Epithelial cell of esophagus (primary cell): ENCODE data around the gene CSMD2.

ENCODE experiments used
- DNase-seq: peaks from one replicate; pipeline ENCODE4 v3.0.0; 2010; ENCODE audit warnings: low read depth
- H3K4me3 ChIP-seq: 2 replicates; pipeline ENCODE4 v1.5.1; 2011; ENCODE audit warnings: mild to moderate bottlenecking, low read length, control low read depth
- TF ChIP-seq, protein P1 (sequence below): IDR thresholded peaks from 2 replicates; pipeline ENCODE4 v1.5.1; 2011; ENCODE audit warnings: low read depth, mild to moderate bottlenecking, low read length, control low read depth, inconsistent platforms; ENCODE audit not compliant: insufficient read depth; ENCODE audit errors: missing control alignments

Gene CSMD2

DNA sequence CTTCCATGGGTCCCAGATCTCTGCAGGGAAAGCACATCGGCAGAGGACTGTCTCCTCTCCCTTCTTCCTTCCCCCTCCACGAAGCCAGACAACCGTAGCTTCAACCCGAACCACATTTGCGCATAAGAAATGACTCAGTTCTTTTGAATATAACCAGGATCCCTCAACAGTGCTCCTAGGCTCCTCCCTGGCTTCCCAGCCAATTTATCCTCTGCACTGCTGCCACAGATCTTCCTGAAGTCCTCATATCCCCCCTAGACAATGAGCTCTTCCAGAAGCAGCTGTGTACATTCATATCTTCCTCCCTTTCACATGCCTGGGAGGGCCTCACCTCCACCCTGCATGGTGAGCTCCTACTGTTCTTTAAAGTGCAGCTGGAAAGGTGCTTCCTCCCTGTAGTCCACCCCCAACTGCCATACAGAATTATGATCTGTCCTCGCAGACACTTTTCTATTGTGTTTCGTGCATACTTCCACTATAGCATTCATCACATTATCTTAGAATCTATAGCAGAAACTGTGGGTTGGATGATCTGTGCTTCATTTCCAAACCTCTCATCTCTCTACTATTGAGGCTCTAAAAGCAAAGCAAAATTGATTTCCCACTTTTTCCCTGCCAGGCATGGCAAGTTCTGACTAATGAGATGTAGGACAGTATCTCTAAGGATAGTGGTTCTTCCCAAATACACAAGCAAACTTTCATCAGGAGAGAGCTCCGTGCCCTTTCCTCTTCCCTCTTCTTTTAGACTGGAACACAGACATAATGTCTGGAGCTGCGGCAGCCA, 480.4 kb downstream of the CSMD2 start:
- DNase-seq, result no peak
- no peak overlapping the region for H3K4me3 ChIP-seq
- TF ChIP-seq, protein P1, sequence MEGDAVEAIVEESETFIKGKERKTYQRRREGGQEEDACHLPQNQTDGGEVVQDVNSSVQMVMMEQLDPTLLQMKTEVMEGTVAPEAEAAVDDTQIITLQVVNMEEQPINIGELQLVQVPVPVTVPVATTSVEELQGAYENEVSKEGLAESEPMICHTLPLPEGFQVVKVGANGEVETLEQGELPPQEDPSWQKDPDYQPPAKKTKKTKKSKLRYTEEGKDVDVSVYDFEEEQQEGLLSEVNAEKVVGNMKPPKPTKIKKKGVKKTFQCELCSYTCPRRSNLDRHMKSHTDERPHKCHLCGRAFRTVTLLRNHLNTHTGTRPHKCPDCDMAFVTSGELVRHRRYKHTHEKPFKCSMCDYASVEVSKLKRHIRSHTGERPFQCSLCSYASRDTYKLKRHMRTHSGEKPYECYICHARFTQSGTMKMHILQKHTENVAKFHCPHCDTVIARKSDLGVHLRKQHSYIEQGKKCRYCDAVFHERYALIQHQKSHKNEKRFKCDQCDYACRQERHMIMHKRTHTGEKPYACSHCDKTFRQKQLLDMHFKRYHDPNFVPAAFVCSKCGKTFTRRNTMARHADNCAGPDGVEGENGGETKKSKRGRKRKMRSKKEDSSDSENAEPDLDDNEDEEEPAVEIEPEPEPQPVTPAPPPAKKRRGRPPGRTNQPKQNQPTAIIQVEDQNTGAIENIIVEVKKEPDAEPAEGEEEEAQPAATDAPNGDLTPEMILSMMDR, result no peak

DNA sequence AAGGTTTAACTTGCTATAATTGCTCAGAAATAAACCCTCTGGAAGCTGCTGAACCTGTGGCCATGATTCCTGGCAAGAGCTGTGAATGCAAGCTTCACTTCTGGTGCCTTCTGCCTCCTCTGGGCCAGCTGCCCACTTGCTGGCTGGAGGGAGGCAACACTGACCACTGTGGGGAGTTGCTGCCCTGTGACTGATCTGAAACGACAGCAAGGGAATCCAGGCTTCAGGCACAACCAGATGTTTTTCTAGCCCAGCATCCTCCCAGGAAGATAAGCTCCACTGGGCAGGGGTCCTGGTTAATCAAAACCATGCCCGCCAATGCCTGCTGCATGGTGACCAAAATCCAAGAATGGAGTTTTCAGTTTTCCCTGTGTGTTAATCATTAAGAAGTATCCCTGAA, 481.1 kb downstream of the CSMD2 start:
- DNase-seq, result no peak
- TF ChIP-seq, protein P1, result no peak

DNA sequence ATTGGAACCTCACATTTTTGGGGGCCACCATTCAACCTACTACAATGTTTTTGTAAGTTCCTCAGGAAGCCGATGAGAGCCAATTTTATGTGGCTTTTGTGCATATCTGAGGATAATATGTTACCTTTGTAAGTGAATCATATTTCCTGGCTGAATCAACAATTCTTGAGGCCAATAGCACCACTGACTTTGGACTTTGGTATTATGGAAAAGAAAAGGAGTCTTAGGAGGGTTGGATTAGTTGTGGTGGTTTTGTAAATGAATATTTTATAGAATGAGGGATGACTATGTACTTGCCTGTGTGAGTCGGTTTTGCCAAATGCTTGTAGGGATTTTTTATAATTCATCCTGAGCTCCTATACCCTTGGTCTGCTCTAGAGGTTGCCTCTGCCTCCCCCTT, 482.7 kb downstream of the CSMD2 start:
- TF ChIP-seq, protein P1, result no peak

More for the DNA sequence above, 481.1 kb downstream of the CSMD2 start:
- no peak overlapping the region for H3K4me3 ChIP-seq

DNA sequence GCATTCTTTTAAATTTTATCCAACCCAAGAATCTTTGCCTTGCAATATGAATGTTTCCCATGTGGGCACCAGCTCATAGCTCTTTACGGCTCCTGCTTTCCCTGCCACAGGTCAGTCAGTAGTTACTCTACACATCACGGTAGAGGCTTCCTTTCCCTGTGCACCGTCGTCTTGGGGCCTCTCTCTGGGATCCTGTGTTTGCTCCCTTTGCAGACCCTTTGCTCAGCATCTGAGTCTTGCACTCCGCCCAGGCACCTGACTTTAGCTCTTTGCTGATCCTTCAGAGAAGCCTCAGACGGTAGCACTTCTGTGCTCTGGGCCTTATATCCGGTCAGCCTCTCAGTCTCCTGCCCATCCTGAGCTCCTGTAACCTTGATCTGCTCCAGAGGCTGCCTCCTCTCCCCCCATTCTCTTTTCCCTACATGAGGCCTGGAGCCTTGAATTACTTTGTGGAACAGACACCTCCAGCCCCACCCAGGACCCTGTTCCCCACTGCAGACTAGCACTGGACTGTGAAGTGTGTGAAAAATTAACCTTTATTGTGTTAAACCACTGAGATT, 484.7 kb downstream of the CSMD2 start:
- H3K4me3 ChIP-seq, result no peak overlapping the region
- no peak for DNase-seq
- TF ChIP-seq, protein P1, result no peak

More for the DNA sequence above, 482.7 kb downstream of the CSMD2 start:
- DNase-seq, result no peak
- no peak overlapping the region for H3K4me3 ChIP-seq

- H3K4me3 ChIP-seq, result no peak overlapping the region
- no peak for DNase-seq
- TF ChIP-seq, protein P1, result no peak
Measured at GRCh38 chr1:33670567-33670966, 494.5 kb downstream of the CSMD2 start.

DNA sequence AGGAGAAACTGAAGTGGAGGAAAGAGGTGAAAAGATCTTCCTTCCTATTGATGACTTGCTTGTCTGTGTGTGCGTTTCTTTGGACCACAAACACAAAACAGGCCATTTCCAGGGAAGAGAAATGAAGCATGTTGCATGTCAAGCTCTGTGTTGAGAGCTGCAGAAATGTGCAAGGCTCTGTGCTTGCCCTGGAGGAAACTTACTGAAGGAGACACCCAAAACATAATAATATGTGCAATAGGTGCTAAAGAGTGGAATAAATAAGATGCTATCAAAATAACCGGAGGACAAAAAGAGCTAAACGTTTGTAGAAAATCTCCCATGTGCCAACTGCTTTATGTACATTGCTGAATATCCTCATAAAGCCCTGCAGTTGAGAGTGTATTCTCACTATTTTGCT, 496.3 kb downstream of the CSMD2 start:
- H3K4me3 ChIP-seq, result no peak overlapping the region
- TF ChIP-seq, protein P1, result no peak

More for the DNA sequence above, 496.3 kb downstream of the CSMD2 start:
- DNase-seq, result no peak
